Measurements from ENCODE around the gene ABCA3.
A peak's percentile ranks its signal among the peaks of the same experiment; 100 is the strongest.
"Not testable (repeated sequence)": the region's sequence is repeated elsewhere in the genome, so short reads cannot be mapped to it uniquely, and the experiment has no call there.

Gene ABCA3

GRCh38 chr16:2340564-2341455 lies at the start of gene ABCA3:
Gene ABCA3 (minus strand): TSS chr16:2340728. CDS start chr16:2326466, 14,262 bp downstream.
- peak; percentile 98 for DNase-seq

DNA sequence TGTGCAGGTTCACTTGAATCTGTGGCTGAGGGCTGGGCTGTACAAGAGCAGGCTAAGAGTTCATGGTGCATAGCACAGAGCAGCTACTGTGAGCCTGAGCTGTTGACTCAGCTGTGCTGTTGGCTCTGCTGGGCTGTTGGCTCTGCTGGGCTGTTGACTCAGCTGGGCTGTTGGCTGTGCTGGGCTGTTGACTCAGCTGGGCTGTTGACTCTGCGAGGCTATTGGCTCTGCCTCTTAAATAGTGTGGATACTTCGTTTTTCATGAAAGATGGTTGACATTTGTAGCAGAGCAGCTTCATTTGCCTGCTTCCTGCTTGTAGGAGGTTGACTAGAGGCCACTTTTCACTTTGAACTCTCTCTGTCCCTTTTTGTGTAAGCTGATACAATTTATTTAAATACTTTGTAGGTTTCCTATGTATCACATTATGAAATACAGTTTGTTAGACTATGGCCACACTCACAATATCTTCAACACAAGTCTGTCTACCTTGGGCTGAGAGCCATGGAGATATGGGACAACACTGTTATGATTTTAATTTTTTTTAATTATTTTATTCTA lies 48.4 kb upstream of the ABCA3 start:
- DNase-seq: no peak

- no peak for DNase-seq
These were observed 47.8 kb upstream of the ABCA3 start for GRCh38 chr16:2388139-2388874.

DNA sequence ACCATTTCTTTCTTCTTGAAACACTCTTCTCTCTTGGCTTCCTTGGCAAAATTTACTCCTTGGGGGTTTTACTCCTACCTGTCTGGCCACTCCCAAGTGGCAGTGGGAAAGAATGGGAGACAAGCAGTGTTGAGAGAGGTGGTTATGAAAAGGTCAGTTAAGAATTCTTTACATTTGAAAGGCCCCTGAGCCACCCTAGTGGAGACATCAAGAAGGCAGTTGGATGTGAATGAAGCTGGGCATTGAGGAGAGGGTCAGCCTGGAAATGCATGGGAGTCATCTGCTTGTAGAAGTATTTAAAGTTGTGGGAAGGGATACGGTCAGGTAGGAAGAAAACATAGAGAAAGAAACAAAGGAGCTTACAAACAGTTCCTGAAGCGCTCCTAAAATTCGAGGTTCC lies 46.5 kb upstream of the ABCA3 start:
- no peak for DNase-seq

DNA sequence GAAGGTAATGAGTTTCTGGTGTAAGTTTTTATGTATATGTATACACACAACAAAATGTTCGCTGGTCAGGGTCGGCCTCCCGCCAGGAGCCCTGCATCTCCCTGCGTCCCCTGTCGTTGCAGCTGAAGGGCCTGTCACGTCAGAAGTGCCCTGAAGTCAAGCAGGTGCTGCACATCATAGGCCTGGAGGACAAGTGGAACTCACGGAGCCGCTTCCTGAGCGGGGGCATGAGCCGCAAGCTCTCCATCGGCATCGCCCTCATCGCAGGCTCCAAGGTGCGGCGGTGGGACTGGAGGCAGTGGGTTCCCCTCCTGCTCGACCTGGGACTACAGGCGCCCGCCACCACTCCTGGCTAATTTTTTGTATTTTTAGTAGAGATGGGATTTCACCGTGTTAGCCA lies 45.5 kb upstream of the ABCA3 start:
- DNase-seq: not testable (repeated sequence)

- no peak for DNase-seq
These were observed 44.8 kb upstream of the ABCA3 start for GRCh38 chr16:2385190-2385836.

DNA sequence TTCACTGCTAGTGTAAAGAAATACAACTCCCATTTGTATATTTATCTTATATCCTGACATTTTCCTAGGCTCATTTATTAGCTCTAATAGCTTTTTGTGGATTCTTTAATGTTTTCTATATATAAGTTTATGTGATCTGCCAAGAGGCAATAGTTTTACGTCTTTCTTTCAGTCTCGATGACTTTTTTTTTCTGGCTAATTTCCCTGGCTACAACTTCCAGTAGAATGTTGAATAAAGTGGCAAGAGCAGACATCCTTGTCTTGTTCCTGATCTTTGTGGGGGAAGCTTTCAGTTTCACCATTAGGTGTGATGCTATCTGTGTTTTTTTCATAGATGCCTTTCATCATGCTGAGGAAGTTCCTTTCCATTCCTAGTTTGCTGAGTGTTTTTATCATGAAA lies 43.9 kb upstream of the ABCA3 start:
- DNase-seq: no peak

- no peak for DNase-seq
These were observed 43.0 kb upstream of the ABCA3 start for GRCh38 chr16:2383501-2383900.

DNA sequence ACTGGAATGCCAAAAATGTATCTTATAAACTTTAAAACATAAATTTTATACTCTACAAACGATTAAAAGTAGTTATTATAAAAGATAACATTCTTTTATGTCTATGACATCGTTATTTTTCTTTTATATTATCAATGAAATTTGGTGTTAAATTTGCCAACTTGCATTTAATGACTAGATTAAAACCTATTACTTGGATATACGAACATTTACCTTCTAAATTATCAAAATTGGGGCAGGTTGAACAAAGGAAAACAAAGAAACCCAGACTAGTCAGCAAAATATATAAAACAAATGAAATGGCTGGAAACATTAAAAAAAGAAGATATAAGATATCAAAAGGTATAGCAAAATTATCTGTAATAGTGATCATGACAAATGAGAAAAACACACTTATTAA lies 34.1 kb upstream of the ABCA3 start:
- DNase-seq: no peak

- DNase-seq: no peak
These were observed 32.6 kb upstream of the ABCA3 start for GRCh38 chr16:2373176-2373575.

- DNase-seq: no peak
These were observed 32.2 kb upstream of the ABCA3 start for GRCh38 chr16:2372684-2373083.

DNA sequence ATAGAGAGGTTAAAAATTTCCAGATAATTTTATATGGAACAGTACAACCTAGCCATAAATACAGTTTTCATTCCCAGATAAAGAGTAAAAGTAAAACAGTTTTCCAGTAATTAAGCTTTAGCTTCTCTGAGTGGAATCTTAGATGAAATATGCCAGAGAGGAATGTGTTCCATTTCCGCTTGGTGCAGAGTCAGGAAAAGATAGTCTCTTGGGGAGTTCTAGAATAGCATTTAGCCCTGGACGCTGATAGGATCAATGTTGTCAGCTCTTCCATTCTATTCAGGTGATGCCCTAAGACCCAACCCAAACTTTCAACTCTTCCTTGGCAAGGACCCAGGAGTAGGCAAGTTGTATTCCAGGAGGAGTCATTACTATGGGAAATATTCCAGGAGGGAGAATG lies 30.9 kb upstream of the ABCA3 start:
- DNase-seq: no peak

DNA sequence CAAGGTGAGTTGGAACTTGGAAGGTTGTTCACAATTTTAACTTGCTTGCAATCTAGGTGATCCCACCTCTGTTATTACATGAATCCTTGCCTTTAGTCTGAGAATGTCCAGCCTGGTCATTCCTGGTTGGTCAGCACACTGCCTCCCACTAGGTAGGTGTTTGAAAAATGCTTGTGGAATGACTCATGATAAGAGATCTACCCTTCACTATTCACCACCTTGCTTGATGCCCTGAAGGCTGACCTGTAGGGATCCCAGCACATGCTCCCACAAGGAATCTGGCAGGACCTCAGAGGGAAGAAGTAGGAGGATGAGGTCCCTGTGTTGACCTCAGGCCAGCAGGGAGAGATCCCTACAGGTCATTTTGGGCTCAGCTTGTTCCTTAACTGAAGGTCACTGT lies 30.2 kb upstream of the ABCA3 start:
- DNase-seq: no peak

DNA sequence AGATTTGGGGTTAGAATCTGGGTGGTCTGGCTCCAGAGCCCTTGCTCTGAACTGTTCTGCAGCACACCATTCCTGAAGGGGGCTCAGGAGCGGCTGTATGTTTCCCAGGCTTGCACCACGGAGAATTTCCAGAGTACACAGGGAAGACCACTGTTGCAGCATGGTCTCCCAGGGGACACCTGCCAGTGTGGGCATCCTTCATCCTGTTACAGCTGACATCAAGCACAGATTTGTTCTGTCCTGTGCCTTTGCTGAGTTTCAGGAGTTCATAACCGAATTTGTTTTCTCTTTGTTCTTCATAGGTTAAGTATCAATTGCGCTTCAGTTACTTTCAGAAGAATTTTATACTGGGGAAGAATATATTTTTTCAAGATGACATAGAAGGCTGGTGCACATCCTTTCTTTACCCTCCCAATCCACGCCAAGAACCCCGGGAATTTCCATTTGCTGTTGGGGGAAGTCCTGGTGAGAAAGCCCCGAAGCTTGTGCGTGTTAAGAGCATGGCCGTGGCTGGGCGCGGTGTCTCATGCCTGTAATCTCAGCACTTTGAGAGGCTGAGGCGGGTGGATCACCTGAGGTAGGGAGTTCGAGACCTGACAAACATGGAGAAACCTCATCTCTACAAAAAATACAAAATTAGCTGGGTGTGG lies 26.3 kb upstream of the ABCA3 start:
- no peak for DNase-seq

DNA sequence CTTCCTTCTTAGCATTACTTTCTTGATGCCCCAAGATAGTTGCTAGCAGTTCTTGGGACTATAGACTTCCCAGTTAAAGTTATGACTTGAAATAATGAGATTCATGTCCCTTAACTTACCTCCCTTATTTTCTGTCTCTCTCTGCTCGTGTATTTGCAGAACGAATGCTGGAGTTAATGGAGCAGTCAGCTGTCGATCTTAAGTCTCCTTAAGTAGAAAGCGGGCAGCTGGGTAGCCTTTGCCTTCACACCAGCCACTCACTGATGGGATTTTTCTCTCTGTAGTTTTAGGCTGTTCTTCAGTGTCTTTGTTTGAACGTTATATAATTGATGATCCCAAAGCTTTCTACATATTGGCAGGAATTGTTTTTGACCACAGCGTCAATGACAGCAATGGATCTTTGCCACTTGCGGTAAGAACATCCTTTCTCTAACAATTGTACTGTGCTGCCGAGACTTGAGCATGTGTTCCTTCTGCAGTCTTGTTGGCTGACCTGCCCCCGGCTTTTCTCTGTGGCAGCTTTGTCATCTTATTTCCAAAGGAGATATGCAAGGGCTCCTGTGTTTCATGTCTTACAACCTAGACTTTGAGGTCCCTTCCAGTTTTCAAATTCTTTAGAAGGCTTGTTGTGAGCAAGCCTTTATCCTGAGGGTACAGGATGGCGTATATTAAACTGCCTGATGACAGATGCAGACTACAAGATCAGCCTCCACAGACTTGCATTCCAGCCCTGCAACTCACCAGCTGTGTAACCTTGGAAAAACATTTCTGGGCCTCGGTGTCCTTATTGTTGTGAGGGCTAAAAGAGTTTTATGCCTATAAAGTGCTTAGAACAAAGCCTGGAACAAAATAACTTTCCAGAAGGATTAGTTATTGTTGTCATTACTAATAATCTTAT lies 25.1 kb upstream of the ABCA3 start:
- peak; percentile 33 for DNase-seq

DNA sequence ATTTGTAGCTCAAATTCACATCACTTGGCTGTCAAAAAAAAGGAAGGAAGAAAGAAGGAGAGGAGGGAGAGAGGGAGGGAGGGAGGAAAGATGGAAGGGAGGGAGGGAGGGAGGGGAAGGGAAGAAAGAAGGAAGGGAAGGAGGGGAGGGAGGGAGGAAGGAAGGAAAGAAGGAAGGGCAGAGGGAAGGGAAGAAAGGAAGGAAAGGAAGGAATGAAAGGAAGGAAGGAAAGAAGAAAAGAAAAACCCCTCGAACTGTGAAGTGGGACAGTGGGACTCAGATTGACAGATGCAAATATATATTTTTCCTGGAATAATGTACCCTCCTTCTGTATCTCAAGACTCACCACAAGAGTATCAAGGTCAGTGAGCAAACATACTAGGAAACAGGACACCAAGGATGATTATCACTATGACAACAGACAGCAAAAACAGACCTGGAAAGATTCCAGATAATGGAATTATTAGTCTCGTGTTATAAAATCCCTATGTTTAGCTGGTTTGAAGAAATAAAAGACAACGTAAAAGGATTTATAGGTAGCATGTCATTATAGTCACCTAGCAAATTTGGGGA lies 24.2 kb upstream of the ABCA3 start:
- DNase-seq: peak; percentile 18

DNA sequence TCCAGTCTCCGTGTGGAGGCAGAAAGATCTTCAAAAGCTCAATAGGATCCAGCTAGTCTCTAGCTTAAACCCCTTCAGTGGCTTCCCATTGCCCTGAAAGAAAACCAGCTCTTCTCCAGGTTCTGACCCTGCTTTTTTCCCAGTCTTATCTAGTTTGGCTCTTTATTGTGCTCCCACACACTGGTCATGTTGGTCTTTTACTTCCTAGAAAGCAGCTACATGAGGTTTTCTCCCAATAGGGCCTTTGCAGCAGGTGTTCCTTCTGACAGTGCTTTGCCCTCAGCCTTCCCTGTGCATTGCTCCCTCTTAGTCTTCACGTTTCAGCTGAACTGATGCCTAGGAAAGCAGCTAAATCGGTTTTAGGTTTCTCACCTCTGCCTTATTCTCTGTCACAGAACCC lies 21.7 kb upstream of the ABCA3 start:
- DNase-seq: no peak

DNA sequence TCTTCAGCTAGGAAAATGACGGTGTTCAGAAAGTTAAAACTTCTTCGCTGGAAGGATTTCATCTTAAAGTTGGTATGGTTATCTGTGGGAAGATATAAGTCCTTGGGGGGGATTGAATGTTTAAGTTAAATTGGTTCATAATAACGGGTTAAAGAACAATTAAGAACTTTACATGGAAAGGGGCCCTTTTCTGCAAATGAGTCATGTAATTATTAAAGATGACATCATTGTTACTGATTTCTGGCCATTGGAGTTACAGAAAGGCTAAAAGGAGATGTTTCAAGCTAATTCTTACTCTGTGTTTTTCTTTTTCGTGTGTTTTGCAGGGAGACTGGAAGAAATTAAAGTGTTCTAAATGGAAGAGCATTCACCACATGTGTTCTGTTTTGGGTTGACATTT lies 20.6 kb upstream of the ABCA3 start:
- DNase-seq: no peak

- no peak for DNase-seq
These were observed 19.4 kb upstream of the ABCA3 start for GRCh38 chr16:2359919-2360318.

- DNase-seq: no peak
These were observed 18.3 kb upstream of the ABCA3 start for GRCh38 chr16:2358811-2359210.

DNA sequence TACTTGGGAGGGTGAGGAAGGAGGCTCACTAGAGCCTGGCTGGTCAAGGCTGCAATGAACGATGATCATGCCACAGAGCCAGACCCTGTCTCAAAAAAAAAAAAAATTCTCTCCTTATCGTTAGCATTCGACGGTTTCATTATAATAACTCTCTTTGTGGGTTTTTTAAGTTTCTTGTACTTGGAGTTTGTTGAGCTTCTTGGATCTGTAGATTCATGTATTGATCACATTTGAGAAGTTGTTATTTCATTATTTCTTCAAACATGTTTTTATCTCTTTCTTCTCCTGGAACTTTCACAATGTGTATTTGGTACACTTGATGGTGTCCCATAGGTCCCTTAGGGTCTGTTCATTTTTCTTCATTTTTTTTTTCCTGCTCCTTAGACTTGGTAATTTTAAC lies 16.8 kb upstream of the ABCA3 start:
- no peak for DNase-seq
